Left lung (tissue), 10 donors: ENCODE data around the gene RNF213. TPM values are rescaled to one million over a fixed set of nuclear protein-coding genes. Genes with fewer than 3 reads are reported as not detected.
A peak's percentile ranks its signal among the peaks of the same experiment; 100 is the strongest.

ENCODE experiments used
- ATAC-seq: fragments of 200-7000 bp; cut with Tn5 transposase; one replicate; pipeline ENCODE4 v1.9.1; 2020; ENCODE audit warnings: moderate library complexity
- DNase-seq, 4 donors: peaks; one replicate each; pipeline ENCODE4 v3.0.0-alpha.2; 2013 to 2020
- H3K27ac ChIP-seq, 2 donors: fragments of 200-600 bp; sonication (generic) in 1 of 2; one replicate each; pipeline versions ENCODE4 v1.5.0 to v1.8.0; 2020 to 2021
- H3K27me3 ChIP-seq, 2 donors: fragments of 200-600 bp; sonication (generic) in 1 of 2; one replicate each; pipeline versions ENCODE4 v1.5.0 to v1.8.0; 2020 to 2021
- H3K36me3 ChIP-seq, 2 donors: fragments of 200-600 bp; sonication (generic) in 1 of 2; one replicate each; pipeline versions ENCODE4 v1.5.0 to v1.8.0; 2020 to 2021
- H3K4me1 ChIP-seq, 2 donors: fragments of 200-600 bp; one replicate each; pipeline ENCODE4 v1.8.0; 2021
- H3K4me3 ChIP-seq, 2 donors: fragments of 200-600 bp; sonication (generic) in 1 of 2; one replicate each; pipeline versions ENCODE4 v1.5.0 to v1.8.0; 2020 to 2021; ENCODE audit warnings: mild to moderate bottlenecking in 1 of 2
- H3K9me3 ChIP-seq, 2 donors: fragments of 200-600 bp; sonication (generic) in 1 of 2; one replicate each; pipeline versions ENCODE4 v1.5.0 to v1.8.0; 2020 to 2021
- CTCF ChIP-seq, 2 donors: fragments of 200-600 bp; sonication (generic) in 1 of 2; IDR thresholded peaks; one replicate each; pipeline versions ENCODE4 v1.5.0 to v1.8.0; 2021; ENCODE audit warnings: antibody characterized with exemption in 2 of 2
- intact Hi-C, 2 donors: fragments of 100-400 bp; cut with DNase I; formaldehyde crosslinking; loops; one replicate each; pipeline versions ENCODE4 v1.11.2 to v1.14.2; 2022
- polyA plus RNA-seq, 6 donors: library from polyadenylated mRNA; unstranded; fragments of 120-200 nt; gene quantifications; one replicate each; pipeline ENCODE4 v1.2.1, GENCODE V29; 2013; ENCODE audit not compliant: insufficient read length in 6 of 6
- total RNA-seq, 2 donors: library from RNA; stranded (reverse); fragmentation: NEBNext Ultra II Directional; extraction: Animal tissue kit (Norgen Biotek cat#: 25700); gene quantifications; one replicate each; pipeline ENCODE4 v1.2.1, GENCODE V29; 2021
- donor health status: DM: no; HTN: yes; CAD: no.
- donor health status: DM: no; HTN: no; CAD: no.

The RNF213 gene
- total and polyA plus RNA-seq, 8 donors: 89.0 to 264 (median 103) TPM

GRCh38 chr17:80387071-80387470 is 126.4 kb downstream of the RNF213 start:
- intact Hi-C loops: no loop called here
- no peaks in the 10 kb centered on the region for H3K27me3 ChIP-seq

GRCh38 chr17:80388175-80388574 is 127.5 kb downstream of the RNF213 start:
- no peaks in the 10 kb centered on the region for H3K9me3 ChIP-seq
- H3K36me3 ChIP-seq: peaks cover 0 to 100% of the 10 kb centered on the region in 2 donors
- no peak for DNase-seq
- intact Hi-C loops: no loop called here
- ATAC-seq: no peak
- H3K4me3 ChIP-seq: no peak overlapping the region
- TF ChIP-seq CTCF (IDR thresholded peaks at IDR 0.05): no peak
- no peaks in the 10 kb centered on the region for H3K4me1 ChIP-seq
- no peak overlapping the region for H3K27ac ChIP-seq
- no peaks in the 10 kb centered on the region for H3K27me3 ChIP-seq

More at GRCh38 chr17:80387071-80387470, 126.4 kb downstream of the RNF213 start:
- H3K4me3 ChIP-seq: no peak overlapping the region
- no peaks in the 10 kb centered on the region for H3K4me1 ChIP-seq
- ATAC-seq (no peak), DNase-seq (no peak)
- no peak overlapping the region for H3K27ac ChIP-seq
- TF ChIP-seq CTCF (IDR thresholded peaks at IDR 0.05): no peak
- no peaks in the 10 kb centered on the region for H3K9me3 ChIP-seq
- peaks cover 2 to 100% of the 10 kb centered on the region in 2 donors for H3K36me3 ChIP-seq

GRCh38 chr17:80388601-80389000 is 127.9 kb downstream of the RNF213 start:
- no peak for TF ChIP-seq CTCF (IDR thresholded peaks at IDR 0.05)
- Histone ChIP-seq H3K27ac (no peak overlapping the region), H3K4me1 (no peaks in the 10 kb centered on the region), H3K27me3 (no peaks in the 10 kb centered on the region), H3K4me3 (no peak overlapping the region), H3K9me3 (no peaks in the 10 kb centered on the region), H3K36me3 (peaks cover 0 to 100% of the 10 kb centered on the region in 2 donors)
- intact Hi-C loops: no loop called here
- no peak for DNase-seq
- no peak for ATAC-seq

GRCh38 chr17:80389011-80389995 is 128.7 kb downstream of the RNF213 start:
- no peaks in the 10 kb centered on the region for H3K4me1 ChIP-seq
- no peak for DNase-seq
- no peaks in the 10 kb centered on the region for H3K27me3 ChIP-seq
- H3K4me3 ChIP-seq: no peak overlapping the region
- no peak for TF ChIP-seq CTCF (IDR thresholded peaks at IDR 0.05)
- no peaks in the 10 kb centered on the region for H3K9me3 ChIP-seq
- intact Hi-C loops: no loop called here
- peaks cover 0 to 100% of the 10 kb centered on the region in 2 donors for H3K36me3 ChIP-seq
- ATAC-seq: no peak
- H3K27ac ChIP-seq: no peak overlapping the region

- Histone ChIP-seq H3K9me3 (no peaks in the 10 kb centered on the region), H3K27me3 (no peaks in the 10 kb centered on the region), H3K36me3 (peaks cover 0 to 77% of the 10 kb centered on the region in 2 donors), H3K27ac (peak overlapping the region in 1 of 2 donors; percentile 37), H3K4me1 (peaks cover 0 to 7% of the 10 kb centered on the region in 2 donors), H3K4me3 (no peak overlapping the region)
- ATAC-seq (no peak), DNase-seq (peak in 1 of 4 donors; percentile 24)
- intact Hi-C loops: no loop called here
- TF ChIP-seq CTCF (IDR thresholded peaks at IDR 0.05): no peak
Observed at GRCh38 chr17:80393241-80393890, 132.7 kb downstream of the RNF213 start.
